HEK293 (cell line): Measurements from ENCODE around the gene PEAK3.

Experiments used
- CTCF ChIA-PET: fragments of 350-600 bp; formaldehyde crosslinking; extraction: SDS; loops from one replicate; lab custom pipeline; 2021; ENCODE audit warnings: antibody characterized with exemption; lab: Yijun Ruan, JAX
- POLR2A ChIA-PET: fragments of 300-600 bp; formaldehyde crosslinking; extraction: SDS; loops from one replicate; lab custom pipeline; 2020; ENCODE audit warnings: antibody characterized with exemption, inconsistent platforms; lab: Yijun Ruan, JAX
- H3K27ac ChIP-seq: fragments of 200-500 bp; sonication (Bioruptor generic); 2 replicates; pipeline ENCODE4 v1.5.1; 2014; ENCODE audit warnings: low read depth, low read length, control low read depth, inconsistent platforms; ENCODE audit errors: extremely low read depth
- H3K36me3 ChIP-seq, 2 experiments: fragments of 200-500 bp in 1 of 2; sonication (Bioruptor generic) in 1 of 2; 1 replicate in 1 of 2; 2 replicates in 1 of 2; pipeline ENCODE4 v1.5.1; 2014 to 2017; ENCODE audit warnings: inconsistent platforms in 2 of 2, low read length in 2 of 2; ENCODE audit not compliant: control insufficient read depth in 2 of 2, insufficient read depth in 1 of 2
- H3K4me1 ChIP-seq: fragments of 200-500 bp; sonication (Bioruptor generic); 2 replicates; pipeline ENCODE4 v1.5.1; 2014; ENCODE audit warnings: mild to moderate bottlenecking, low read length, inconsistent platforms; ENCODE audit not compliant: control insufficient read depth, insufficient read depth
- H3K4me3 ChIP-seq: 2 replicates; pipeline ENCODE4 v1.5.1; 2011; ENCODE audit warnings: low read depth, mild to moderate bottlenecking, control low read depth, low read length, moderate library complexity
- H3K9me3 ChIP-seq: fragments of 200-500 bp; sonication (Bioruptor generic); 2 replicates; pipeline ENCODE4 v1.5.1; 2014; ENCODE audit warnings: low read depth, low read length, inconsistent platforms; ENCODE audit not compliant: control insufficient read depth, insufficient read depth
- KLF9 ChIP-seq: fragments of 450-650 bp; formaldehyde crosslinking; IDR thresholded peaks from 2 replicates; pipeline ENCODE4 v1.5.1; 2016; ENCODE audit warnings: missing biosample characterization, missing genetic modification characterization, low read depth
- PRDM6 ChIP-seq: fragments of 450-650 bp; formaldehyde crosslinking; IDR thresholded peaks from 2 replicates; pipeline ENCODE4 v1.5.1; 2017; ENCODE audit warnings: missing biosample characterization, missing genetic modification characterization
- SCRT2 ChIP-seq: fragments of 450-650 bp; formaldehyde crosslinking; IDR thresholded peaks from 2 replicates; pipeline ENCODE4 v1.5.1; 2016; ENCODE audit warnings: missing biosample characterization, missing genetic modification characterization
- ZBTB17 ChIP-seq: fragments of 450-650 bp; formaldehyde crosslinking; IDR thresholded peaks from 2 replicates; pipeline ENCODE4 v1.5.1; 2016; ENCODE audit warnings: missing biosample characterization, missing genetic modification characterization
- ZBTB20 ChIP-seq: fragments of 450-650 bp; formaldehyde crosslinking; IDR thresholded peaks from 2 replicates; pipeline ENCODE4 v1.5.1; 2016; ENCODE audit warnings: missing biosample characterization, missing genetic modification characterization
- ZBTB48 ChIP-seq: fragments of 450-650 bp; formaldehyde crosslinking; IDR thresholded peaks from 2 replicates; pipeline ENCODE4 v1.5.1; 2016; ENCODE audit warnings: missing biosample characterization, missing genetic modification characterization
- ZEB2 ChIP-seq: fragments of 450-650 bp; formaldehyde crosslinking; IDR thresholded peaks from 2 replicates; pipeline ENCODE4 v1.5.1; 2016; ENCODE audit warnings: missing biosample characterization, missing genetic modification characterization
- ZFHX2 ChIP-seq: fragments of 450-650 bp; formaldehyde crosslinking; conservative IDR thresholded peaks from 2 replicates; pipeline ENCODE4 v1.5.1; 2016; ENCODE audit warnings: missing biosample characterization, missing genetic modification characterization
- ZIC2 ChIP-seq: fragments of 450-650 bp; formaldehyde crosslinking; IDR thresholded peaks from 2 replicates; pipeline ENCODE4 v1.5.1; 2016; ENCODE audit warnings: missing biosample characterization, missing genetic modification characterization
- ZNF114 ChIP-seq: fragments of 450-650 bp; formaldehyde crosslinking; IDR thresholded peaks from 2 replicates; pipeline ENCODE4 v1.5.0; 2017; ENCODE audit warnings: missing biosample characterization, missing genetic modification characterization
- ZNF140 ChIP-seq: fragments of 450-650 bp; formaldehyde crosslinking; IDR thresholded peaks from 2 replicates; pipeline ENCODE4 v1.5.1; 2016; ENCODE audit warnings: missing biosample characterization, missing genetic modification characterization
- ZNF16 ChIP-seq: fragments of 450-650 bp; formaldehyde crosslinking; IDR thresholded peaks from 2 replicates; pipeline ENCODE4 v1.5.1; 2016; ENCODE audit warnings: low read depth, missing biosample characterization, missing genetic modification characterization
- ZNF174 ChIP-seq: fragments of 450-650 bp; formaldehyde crosslinking; IDR thresholded peaks from 2 replicates; pipeline ENCODE4 v1.5.0; 2017; ENCODE audit warnings: missing biosample characterization, mild to moderate bottlenecking, missing genetic modification characterization
- ZNF24 ChIP-seq: fragments of 450-650 bp; formaldehyde crosslinking; IDR thresholded peaks from 2 replicates; pipeline ENCODE4 v1.5.1; 2016; ENCODE audit warnings: missing biosample characterization, missing genetic modification characterization
- ZNF248 ChIP-seq: fragments of 450-650 bp; formaldehyde crosslinking; IDR thresholded peaks from 2 replicates; pipeline ENCODE4 v1.5.1; 2017; ENCODE audit warnings: missing biosample characterization, missing genetic modification characterization
- ZNF341 ChIP-seq: fragments of 450-650 bp; formaldehyde crosslinking; IDR thresholded peaks from 2 replicates; pipeline ENCODE4; 2016; ENCODE audit warnings: low read depth, missing biosample characterization, missing genetic modification characterization
- ZNF433 ChIP-seq: fragments of 450-650 bp; formaldehyde crosslinking; IDR thresholded peaks from 2 replicates; pipeline ENCODE4 v1.5.1; 2016; ENCODE audit warnings: missing biosample characterization, missing genetic modification characterization, low read depth
- ZNF449 ChIP-seq: fragments of 450-650 bp; formaldehyde crosslinking; IDR thresholded peaks from 2 replicates; pipeline ENCODE4 v1.5.1; 2017; ENCODE audit warnings: missing biosample characterization, mild to moderate bottlenecking, missing genetic modification characterization, moderate library complexity
- ZNF501 ChIP-seq: fragments of 450-650 bp; formaldehyde crosslinking; IDR thresholded peaks from 2 replicates; pipeline ENCODE4 v1.5.1; 2016; ENCODE audit warnings: missing biosample characterization, missing genetic modification characterization
- ZNF521 ChIP-seq: fragments of 450-650 bp; formaldehyde crosslinking; IDR thresholded peaks from 2 replicates; pipeline ENCODE4 v1.5.1; 2017; ENCODE audit warnings: missing biosample characterization, mild to moderate bottlenecking, missing genetic modification characterization
- ZNF629 ChIP-seq: fragments of 450-650 bp; formaldehyde crosslinking; IDR thresholded peaks from 2 replicates; pipeline ENCODE4 v1.5.1; 2017; ENCODE audit warnings: missing biosample characterization, missing genetic modification characterization
- TF ChIP-seq, protein P1 (sequence below): fragments of 450-650 bp; formaldehyde crosslinking; conservative IDR thresholded peaks from 2 replicates; pipeline ENCODE4 v1.5.1; 2016; ENCODE audit warnings: low read depth, missing biosample characterization, missing genetic modification characterization
- TF ChIP-seq, protein P2 (sequence below): fragments of 450-650 bp; formaldehyde crosslinking; IDR thresholded peaks from 2 replicates; pipeline ENCODE4 v1.5.1; 2017; ENCODE audit warnings: missing biosample characterization, missing genetic modification characterization
- TF ChIP-seq, protein P3 (sequence below): fragments of 450-650 bp; formaldehyde crosslinking; IDR thresholded peaks from 2 replicates; pipeline ENCODE4 v1.5.1; 2016; ENCODE audit warnings: missing biosample characterization, missing genetic modification characterization

PEAK3 gene

GRCh38 chr19:2242092-2242537, 39.9 kb downstream of the PEAK3 start:
- TF ChIP-seq ZBTB17 (tag by site-specific recombination) (no peak), PRDM6 (tag by site-specific recombination) (no peak), ZIC2 (tag by site-specific recombination) (0 out of 2 replicates have a peak, but pooled peaks have one; percentile 12), ZBTB48 (tag by site-specific recombination) (no peak), ZNF140 (no peak)
- TF ChIP-seq, all 188 proteins: peak for 1
- H3K4me3 ChIP-seq: no peak overlapping the region
- H3K4me1 ChIP-seq: peaks cover 4% of the 10 kb centered on the region; the same call in 1 of the 2 replicates
- no peak overlapping the region for H3K27ac ChIP-seq
- H3K36me3 ChIP-seq: peaks cover 10 to 78% of the 10 kb centered on the region in 2 experiments
- H3K9me3 ChIP-seq: no peaks in the 10 kb centered on the region
- ChIA-PET CTCF (no interaction called here), POLR2A (no interaction called here)

DNA sequence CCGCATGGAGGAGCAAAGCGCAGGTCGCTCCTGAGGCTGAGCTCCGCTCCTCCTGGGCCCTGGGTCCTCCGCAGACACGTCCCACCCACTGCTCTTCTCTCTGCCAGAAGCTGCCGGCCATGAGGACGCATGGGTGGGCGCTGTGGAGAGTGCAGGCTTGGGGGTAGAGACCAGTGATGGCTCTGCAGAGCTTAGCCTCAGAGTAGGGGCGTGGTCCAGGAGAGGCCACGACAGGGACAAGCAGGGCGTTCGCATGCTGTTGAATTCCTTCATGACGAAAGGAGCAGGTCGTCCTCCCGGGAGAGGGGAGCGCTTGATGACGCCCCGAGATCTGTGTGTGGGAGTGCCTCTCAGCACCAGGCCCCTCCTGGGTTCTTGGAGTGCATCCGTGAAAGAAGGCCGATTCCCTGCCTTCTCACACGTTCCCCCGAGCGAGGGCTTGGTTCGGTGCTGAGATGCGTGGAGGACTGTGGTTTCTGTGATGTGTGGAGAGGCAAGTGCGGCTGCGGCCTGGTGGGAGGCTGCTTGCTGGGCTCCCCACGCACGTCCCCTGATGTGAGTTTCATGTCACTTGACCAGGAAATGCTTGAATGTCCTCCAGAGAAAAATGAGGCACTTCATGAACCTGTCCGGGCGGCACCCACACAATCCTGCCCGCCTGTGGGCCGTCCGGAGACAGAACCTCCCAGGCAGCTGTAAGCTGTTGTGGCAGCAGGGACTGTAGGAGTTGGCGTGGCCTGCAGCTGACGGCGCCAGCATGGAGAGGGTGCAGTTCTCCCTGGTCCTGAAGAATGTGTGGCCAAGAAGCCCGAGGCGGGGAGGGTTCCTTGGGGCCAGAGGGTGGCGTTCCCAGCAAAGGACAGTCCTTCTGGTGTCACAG, 40.9 kb downstream of the PEAK3 start:
- Histone ChIP-seq H3K27ac (0 out of 2 replicates have a peak overlapping the region, but pooled peaks have one; percentile 22), H3K4me3 (no peak overlapping the region), H3K4me1 (peaks cover 4% of the 10 kb centered on the region; the same call in 1 of the 2 replicates), H3K36me3 (peaks cover 10 to 68% of the 10 kb centered on the region in 2 experiments), H3K9me3 (no peaks in the 10 kb centered on the region)
- CTCF ChIA-PET: interaction anchor here (4.5 kb wide), 1 partner anchor 21 kb away, joined by 29 read pairs; no protein-coding TSS in a partner anchor
- POLR2A ChIA-PET: no interaction called here
- no peak for TF ChIP-seq ZNF114
- TF ChIP-seq, protein P1, sequence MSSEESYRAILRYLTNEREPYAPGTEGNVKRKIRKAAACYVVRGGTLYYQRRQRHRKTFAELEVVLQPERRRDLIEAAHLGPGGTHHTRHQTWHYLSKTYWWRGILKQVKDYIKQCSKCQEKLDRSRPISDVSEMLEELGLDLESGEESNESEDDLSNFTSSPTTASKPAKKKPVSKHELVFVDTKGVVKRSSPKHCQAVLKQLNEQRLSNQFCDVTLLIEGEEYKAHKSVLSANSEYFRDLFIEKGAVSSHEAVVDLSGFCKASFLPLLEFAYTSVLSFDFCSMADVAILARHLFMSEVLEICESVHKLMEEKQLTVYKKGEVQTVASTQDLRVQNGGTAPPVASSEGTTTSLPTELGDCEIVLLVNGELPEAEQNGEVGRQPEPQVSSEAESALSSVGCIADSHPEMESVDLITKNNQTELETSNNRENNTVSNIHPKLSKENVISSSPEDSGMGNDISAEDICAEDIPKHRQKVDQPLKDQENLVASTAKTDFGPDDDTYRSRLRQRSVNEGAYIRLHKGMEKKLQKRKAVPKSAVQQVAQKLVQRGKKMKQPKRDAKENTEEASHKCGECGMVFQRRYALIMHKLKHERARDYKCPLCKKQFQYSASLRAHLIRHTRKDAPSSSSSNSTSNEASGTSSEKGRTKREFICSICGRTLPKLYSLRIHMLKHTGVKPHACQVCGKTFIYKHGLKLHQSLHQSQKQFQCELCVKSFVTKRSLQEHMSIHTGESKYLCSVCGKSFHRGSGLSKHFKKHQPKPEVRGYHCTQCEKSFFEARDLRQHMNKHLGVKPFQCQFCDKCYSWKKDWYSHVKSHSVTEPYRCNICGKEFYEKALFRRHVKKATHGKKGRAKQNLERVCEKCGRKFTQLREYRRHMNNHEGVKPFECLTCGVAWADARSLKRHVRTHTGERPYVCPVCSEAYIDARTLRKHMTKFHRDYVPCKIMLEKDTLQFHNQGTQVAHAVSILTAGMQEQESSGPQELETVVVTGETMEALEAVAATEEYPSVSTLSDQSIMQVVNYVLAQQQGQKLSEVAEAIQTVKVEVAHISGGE (tag by site-specific recombination): peak; percentile 55
- TF ChIP-seq ZNF433 (tag by site-specific recombination): no peak
- no peak for TF ChIP-seq ZNF449
- TF ChIP-seq, protein P2, sequence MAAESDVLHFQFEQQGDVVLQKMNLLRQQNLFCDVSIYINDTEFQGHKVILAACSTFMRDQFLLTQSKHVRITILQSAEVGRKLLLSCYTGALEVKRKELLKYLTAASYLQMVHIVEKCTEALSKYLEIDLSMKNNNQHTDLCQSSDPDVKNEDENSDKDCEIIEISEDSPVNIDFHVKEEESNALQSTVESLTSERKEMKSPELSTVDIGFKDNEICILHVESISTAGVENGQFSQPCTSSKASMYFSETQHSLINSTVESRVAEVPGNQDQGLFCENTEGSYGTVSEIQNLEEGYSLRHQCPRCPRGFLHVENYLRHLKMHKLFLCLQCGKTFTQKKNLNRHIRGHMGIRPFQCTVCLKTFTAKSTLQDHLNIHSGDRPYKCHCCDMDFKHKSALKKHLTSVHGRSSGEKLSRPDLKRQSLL: no peak
- peak; percentile 53 for TF ChIP-seq ZBTB20 (tag by site-specific recombination)
- 0 out of 2 replicates have a peak, but pooled peaks have one; percentile 20 for TF ChIP-seq ZNF341 (tag by site-specific recombination)
- no peak for TF ChIP-seq ZNF24 (tag by site-specific recombination)
- no peak for TF ChIP-seq ZNF521
- TF ChIP-seq ZBTB17 (tag by site-specific recombination): no peak
- TF ChIP-seq ZNF501 (tag by site-specific recombination): no peak
- no peak for TF ChIP-seq ZNF248 (tag by site-specific recombination)
- TF ChIP-seq ZFHX2 (tag by site-specific recombination): peak; percentile 91
- TF ChIP-seq ZNF174: no peak
- TF ChIP-seq SCRT2 (tag by site-specific recombination): no peak
- TF ChIP-seq KLF9: peak; percentile 50; the same call in 1 of the 2 replicates
- no peak for TF ChIP-seq ZNF16
- TF ChIP-seq ZNF629: no peak
- 0 out of 2 replicates have a peak, but pooled peaks have one; percentile 4 for TF ChIP-seq ZEB2 (tag by site-specific recombination)
- peak; percentile 26 for TF ChIP-seq ZIC2 (tag by site-specific recombination)
- TF ChIP-seq, protein P3, sequence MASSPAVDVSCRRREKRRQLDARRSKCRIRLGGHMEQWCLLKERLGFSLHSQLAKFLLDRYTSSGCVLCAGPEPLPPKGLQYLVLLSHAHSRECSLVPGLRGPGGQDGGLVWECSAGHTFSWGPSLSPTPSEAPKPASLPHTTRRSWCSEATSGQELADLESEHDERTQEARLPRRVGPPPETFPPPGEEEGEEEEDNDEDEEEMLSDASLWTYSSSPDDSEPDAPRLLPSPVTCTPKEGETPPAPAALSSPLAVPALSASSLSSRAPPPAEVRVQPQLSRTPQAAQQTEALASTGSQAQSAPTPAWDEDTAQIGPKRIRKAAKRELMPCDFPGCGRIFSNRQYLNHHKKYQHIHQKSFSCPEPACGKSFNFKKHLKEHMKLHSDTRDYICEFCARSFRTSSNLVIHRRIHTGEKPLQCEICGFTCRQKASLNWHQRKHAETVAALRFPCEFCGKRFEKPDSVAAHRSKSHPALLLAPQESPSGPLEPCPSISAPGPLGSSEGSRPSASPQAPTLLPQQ: no peak
